ENCODE results near the gene KCNAB2. TPM values are rescaled to one million over a fixed set of nuclear protein-coding genes. Genes with fewer than 3 reads are reported as not detected.

KCNAB2 gene
- total RNA-seq, 4 donors from 2014 or later: 4.2 to 12.0 (median 10.0) TPM

DNA sequence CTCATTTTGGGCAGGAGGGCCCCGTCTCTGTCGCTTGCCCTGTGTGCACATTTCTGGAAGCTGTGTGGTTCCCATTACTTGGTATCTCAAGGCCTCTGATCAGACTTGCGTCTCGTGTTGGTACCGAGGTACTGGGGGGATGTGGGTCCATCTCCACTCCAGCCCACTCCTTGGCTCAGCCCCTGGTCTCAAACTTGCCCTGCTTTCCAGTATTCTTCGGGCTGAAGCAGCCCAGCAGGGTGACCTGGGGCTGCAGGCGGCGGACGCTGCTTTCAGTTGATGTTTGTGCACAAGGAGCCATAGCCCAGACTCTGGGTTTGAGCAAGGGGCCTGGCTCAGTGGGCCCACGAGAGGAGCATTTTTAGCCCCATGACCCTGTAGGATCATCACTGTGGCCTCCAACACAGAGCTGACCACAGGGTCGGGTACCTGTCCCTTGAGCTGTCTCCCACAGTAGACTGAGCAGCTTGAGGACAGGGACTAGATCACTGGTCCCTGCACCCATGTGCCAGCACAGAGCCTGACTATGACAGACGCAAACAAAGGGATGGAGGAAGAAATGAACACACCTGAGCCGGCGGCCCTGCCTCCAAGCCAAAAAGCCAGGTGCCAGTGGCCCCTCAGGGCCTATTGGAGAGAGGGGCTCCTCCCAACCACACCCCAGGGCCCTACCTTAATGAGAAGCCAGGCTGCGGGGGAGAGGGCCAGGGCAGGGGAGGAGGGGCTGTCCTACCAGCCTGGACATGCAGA lies 87.6 kb downstream of the KCNAB2 start:
- no peak for TF ChIP-seq POLR2A (IDR thresholded peaks at IDR 0.05)
- TF ChIP-seq, protein P1, sequence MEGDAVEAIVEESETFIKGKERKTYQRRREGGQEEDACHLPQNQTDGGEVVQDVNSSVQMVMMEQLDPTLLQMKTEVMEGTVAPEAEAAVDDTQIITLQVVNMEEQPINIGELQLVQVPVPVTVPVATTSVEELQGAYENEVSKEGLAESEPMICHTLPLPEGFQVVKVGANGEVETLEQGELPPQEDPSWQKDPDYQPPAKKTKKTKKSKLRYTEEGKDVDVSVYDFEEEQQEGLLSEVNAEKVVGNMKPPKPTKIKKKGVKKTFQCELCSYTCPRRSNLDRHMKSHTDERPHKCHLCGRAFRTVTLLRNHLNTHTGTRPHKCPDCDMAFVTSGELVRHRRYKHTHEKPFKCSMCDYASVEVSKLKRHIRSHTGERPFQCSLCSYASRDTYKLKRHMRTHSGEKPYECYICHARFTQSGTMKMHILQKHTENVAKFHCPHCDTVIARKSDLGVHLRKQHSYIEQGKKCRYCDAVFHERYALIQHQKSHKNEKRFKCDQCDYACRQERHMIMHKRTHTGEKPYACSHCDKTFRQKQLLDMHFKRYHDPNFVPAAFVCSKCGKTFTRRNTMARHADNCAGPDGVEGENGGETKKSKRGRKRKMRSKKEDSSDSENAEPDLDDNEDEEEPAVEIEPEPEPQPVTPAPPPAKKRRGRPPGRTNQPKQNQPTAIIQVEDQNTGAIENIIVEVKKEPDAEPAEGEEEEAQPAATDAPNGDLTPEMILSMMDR (IDR thresholded peaks at IDR 0.05): no peak
- intact Hi-C loops (cut with DNase I; ENCODE audit: low total_unique reads): no loop called here
- no peak overlapping the region for H3K4me3 ChIP-seq (ENCODE audit: low read depth, poor library complexity, severe bottlenecking)

DNA sequence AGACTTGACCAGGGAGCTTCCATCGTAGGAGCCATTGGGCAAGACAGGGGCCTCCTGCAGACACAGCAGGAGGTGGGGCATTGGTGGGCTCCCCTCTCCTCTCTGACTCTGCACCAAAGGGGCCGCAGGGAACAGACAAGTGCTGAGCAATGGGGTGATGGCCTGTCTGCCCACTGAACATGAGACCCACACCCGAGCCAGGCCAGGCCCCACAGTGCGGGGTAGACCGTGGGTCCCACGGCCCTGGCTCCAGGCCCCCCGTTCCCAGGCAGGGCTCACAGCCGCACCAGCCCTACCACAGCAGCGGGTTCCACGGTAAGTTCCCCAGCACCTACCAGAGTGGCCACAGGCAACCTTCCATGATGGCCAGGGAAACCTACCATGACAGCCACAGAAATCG lies 88.5 kb downstream of the KCNAB2 start:
- H3K4me3 ChIP-seq (ENCODE audit: low read depth, poor library complexity, severe bottlenecking): no peak overlapping the region
- intact Hi-C loops (cut with DNase I; ENCODE audit: low total_unique reads): no loop called here
- DNase-seq (ENCODE audit: low spot score in 2 of 2): no peak
- TF ChIP-seq, protein P1 (IDR thresholded peaks at IDR 0.05): no peak
- no peak for TF ChIP-seq POLR2A (IDR thresholded peaks at IDR 0.05)
- 80 to 88% methylated on average over 1 to 10 of the region's 11 CpGs for WGBS, 2 donors

More for the DNA sequence above, 87.6 kb downstream of the KCNAB2 start:
- 75% methylated on average over 14 to 15 of the region's 15 CpGs for WGBS, 2 donors
- DNase-seq (ENCODE audit: low spot score in 2 of 2): no peak

GRCh38 chr1:6134741-6135510 lies 89.2 kb downstream of the KCNAB2 start:
- intact Hi-C loops (cut with DNase I; ENCODE audit: low total_unique reads): no loop called here
- no peak overlapping the region for H3K4me3 ChIP-seq (ENCODE audit: low read depth, poor library complexity, severe bottlenecking)
- DNase-seq (ENCODE audit: low spot score in 2 of 2): no peak
- 77 to 82% methylated on average over 22 of the region's 22 CpGs for WGBS, 2 donors
- TF ChIP-seq, protein P1 (IDR thresholded peaks at IDR 0.05): no peak
- no peak for TF ChIP-seq POLR2A (IDR thresholded peaks at IDR 0.05)

GRCh38 chr1:6136516-6137220 lies 91.0 kb downstream of the KCNAB2 start:
- TF ChIP-seq, protein P1 (IDR thresholded peaks at IDR 0.05): no peak
- TF ChIP-seq POLR2A (IDR thresholded peaks at IDR 0.05): no peak
- H3K4me3 ChIP-seq (ENCODE audit: low read depth, poor library complexity, severe bottlenecking): no peak overlapping the region
- WGBS, 2 donors: 84 to 96% methylated on average over 10 to 16 of the region's 16 CpGs
- no peak for DNase-seq (ENCODE audit: low spot score in 2 of 2)
- intact Hi-C loops (cut with DNase I; ENCODE audit: low total_unique reads): no loop called here

GRCh38 chr1:6137758-6138157 lies 92.1 kb downstream of the KCNAB2 start:
- TF ChIP-seq POLR2A (IDR thresholded peaks at IDR 0.05): no peak
- TF ChIP-seq, protein P1 (IDR thresholded peaks at IDR 0.05): no peak
- DNase-seq (ENCODE audit: low spot score in 2 of 2): no peak
- 71 to 82% methylated on average over 5 of the region's 5 CpGs for WGBS, 2 donors
- intact Hi-C loops (cut with DNase I; ENCODE audit: low total_unique reads): no loop called here
- no peak overlapping the region for H3K4me3 ChIP-seq (ENCODE audit: low read depth, poor library complexity, severe bottlenecking)

Measured in lower leg skin (tissue), 4 donors.